Kidney capillary endothelial cell (primary cell): ENCODE data around the gene UPK2.

ENCODE experiments used
- DNase-seq: peaks from one replicate; pipeline ENCODE4 v3.0.0-alpha.2; 2018; ENCODE audit warnings: low spot score

Gene UPK2

DNA sequence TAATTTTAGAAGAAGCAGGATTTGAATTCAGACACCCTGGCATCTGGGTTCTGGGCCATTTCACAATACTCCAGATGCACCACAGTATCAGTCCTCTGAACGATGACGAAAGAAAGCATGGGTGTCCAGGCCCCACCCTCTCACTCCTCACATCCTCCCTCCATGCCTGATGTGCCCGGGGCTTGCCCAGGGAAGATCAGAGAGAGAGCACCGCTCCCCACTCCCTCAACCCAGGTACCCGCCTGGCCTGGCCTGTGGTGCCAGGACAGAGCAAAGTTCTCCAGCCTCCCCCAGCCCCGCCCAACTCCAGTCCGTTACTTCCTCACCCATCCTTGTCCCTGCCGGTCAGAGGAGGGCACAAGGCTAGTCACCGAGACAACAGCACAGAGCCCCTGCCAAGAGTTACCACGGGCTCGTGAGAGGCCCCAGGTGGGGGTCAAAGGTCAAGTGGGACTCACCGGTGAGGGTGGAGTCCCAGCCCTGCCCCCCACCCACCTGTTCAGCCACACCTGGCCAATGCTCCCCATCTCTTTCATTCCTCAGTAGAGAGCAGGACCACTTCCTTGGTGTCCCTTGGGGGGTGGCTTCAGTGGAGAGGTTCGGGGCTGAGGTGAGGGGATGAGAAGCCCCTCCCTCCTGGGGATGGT lies 38.5 kb upstream of the UPK2 start:
- DNase-seq = no peak

DNA sequence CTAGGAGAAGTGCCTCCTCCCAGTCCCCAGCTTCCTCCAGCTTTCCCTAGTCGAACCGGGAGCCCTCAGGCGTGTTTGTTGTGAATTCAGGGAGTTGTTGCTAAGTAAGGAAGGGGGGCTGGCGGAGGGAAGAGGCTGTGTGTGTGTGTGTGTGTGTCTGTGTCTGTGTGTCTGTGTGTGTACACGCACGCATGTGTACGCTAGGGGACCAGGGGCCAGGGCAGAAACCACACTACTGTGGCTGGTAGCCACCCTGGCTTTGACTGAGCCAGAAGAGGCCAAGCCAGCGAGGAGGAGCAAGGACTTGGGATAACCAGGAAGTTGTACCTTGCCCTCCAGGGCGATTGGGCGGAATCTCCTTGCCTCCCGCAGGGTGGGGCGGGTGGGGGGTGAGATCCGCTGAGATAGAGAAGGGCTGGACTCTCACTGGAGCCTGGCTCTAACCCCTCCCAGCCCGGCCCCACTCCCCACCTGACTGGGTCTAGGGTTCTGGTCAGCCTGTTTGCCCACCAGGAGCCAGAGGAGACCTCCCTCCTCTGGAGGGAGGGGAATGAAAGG lies 37.9 kb upstream of the UPK2 start:
- DNase-seq = no peak

DNA sequence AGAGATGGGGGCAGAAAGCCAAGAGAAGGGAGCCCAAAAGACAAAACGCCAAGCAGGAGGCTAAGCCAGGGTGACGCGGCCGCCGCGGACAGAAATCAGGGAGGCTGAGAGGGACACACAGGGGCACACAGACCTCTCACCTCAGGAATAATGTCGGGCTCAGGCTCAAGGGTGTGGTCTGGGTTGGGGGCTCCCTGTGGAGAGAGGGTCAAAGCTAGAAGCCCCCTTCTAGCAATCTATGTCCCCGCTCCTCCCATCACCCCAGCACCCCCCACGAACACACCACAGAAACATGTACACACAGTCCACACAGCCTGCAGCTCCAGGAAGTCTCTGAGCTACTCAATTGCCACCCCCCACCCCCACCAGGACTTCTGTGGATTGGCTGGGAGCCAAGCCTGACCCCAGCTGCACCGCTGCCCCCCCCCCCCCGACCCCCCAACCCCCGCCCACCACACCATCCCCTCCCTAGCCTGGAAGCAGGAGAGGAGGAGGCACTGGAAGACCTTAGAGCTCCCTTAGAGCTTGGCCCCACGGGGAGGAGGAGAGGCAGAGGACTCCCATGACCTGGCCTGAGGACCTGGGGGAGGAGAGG lies 37.3 kb upstream of the UPK2 start:
- DNase-seq = no peak

DNA sequence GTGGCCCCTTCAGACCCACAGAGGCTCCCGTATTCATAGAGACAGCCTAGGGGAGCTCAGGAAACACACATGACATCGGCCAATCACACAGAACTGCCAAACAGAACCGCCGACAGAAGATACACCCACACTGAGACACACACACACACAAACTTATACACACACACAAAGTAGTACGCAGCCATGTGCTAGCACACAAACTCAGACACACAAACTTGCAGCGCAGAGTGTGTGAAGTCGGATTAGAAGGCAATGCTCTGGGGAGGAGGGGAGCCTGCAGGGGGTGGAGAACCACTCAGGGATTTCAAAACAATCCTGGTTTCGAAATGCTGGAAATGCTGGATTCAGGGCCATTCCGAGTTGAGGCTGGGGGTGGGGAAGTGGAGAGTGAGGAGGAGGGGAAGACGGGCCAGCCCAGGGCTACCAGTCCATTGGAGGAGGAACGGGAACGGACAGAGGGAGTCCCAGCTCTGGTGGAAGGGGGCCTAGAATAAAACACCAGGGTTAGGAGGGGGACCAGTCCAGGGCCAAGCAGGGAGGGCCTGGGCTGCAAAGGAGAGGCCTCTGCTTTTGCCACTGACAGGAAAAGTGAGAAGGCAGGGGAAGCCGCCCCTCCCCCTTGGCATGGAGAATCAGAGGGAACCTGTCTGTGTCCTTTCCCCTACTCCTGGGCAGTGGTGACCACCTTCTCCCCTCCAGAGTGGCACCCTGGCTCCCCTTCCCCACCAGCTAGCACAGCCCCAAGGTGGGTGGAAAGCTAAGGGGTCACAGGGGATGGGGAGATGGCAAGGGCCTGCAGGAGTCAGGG lies 34.8 kb upstream of the UPK2 start:
- DNase-seq = no peak

DNA sequence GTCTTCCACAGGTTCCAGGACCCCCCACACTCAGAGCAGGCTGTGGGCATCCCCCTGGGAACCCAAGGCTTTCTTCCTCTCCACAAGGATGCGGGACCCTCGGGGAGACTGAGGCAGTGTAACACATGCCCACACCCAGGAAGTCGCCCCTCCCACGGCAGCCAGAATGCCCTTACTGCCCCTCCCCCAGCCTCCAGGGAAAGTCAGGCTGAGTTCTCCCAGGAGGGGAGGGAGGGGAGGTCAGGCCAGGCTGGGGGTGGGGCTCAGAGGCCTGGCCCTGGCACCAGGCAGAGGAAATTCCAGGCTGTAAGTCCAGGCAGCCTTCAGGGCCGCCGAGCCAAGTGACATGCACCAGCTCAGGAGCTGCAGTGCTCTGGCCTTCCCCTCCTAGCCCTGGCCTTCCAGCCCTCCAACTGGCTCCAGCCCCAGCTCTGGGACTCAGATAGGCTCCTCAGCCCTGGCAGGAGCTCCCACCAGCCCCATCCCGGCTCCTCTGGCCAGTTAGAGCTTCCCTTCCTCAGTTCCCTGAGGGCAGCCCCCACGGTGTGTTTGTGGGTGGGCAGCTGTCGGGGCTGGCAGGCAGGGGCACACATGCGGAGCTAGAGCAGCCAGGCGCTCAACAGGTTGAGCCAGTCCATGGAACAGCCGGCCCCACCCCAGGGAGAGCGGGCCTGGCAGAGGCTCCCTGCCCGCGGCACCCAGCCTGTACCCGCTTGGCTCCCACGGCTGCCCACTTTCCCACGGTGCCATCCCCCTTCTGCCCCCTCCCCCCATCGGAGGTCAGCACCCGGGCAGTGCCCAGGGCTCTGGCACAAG lies 34.0 kb upstream of the UPK2 start:
- no peak for DNase-seq

DNA sequence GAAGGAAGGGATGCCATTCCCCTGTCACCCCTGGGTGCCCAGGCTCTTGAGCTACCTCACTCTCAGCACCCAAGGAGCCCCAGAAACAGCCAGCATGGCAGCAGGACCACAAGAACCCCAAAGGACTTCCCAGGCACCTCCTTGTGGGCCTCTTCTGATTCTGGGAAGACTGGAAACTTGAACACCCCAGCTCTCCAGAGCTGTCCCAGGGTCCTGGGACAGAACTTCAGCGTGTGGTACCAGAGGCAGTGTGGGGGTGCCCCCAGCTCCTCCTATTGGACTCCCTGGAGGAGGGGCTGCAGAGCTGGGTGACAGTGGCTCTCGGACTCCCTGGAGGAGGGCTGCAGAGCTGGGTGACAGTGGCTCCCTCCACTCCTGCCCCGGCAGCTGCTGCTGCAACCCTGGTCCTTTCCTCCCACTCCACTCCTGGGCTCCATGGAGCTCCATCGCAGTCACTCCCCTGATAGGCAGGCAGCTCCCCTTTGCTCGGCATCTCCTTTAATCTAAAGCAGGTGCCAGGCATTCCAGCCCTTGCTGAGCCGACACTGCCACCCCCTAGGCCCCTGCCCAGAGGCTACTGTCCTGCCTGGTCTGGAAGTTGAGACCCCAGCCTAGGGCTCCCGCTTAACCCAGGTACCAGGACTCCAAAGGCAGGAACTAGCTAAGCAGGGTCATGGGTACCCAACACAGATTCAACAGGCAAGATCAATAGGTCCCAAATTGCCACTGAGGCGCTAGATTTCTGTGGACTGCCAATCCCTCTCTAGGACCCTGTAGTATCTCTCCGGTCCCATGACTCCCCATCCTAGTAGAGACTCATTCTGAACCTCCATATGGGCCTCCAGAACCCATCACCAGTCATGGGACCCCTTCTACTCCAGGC lies 33.1 kb upstream of the UPK2 start:
- no peak for DNase-seq

DNA sequence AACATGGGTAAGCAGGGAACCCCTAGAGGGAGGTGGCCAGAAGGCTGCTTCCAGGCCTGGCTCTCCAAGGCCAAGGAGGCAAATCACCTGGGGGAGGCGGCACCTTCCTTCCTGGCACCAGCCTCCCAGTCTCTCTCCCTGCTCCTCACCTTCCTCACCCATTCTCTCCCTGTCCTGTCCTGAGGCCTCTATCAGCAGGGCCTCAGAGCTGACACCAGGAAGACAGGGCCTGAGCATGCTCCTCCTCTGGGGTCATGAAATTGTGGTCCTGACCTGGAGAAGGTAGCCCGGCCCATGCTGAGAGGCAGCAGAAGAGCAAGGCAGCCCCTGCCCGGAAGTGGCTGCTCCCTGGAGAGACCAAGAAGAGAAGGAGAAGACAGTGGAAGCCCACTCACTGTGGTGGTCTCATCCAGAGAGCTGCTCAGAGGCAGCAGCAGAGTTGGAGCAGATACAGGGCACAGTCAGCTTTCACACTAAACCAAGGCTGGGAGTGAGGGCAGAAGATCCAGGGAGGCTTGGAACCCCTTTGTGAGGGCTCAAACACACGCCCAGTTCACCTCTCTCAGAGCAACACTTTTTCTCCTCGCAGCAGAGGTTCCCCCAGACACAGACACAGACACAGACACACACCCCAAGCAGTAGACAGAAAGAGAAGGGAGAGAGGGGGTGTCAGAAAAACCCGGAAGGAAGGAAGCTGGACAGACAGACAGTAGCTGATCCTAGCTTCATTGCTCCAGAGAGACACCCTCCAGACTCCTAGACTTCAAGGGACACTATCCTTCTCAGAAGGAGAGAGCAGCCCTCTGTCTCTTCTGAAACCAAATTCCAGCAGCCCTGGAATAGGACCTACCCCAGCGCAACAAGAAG lies 32.1 kb upstream of the UPK2 start:
- peak; percentile 43 for DNase-seq

DNA sequence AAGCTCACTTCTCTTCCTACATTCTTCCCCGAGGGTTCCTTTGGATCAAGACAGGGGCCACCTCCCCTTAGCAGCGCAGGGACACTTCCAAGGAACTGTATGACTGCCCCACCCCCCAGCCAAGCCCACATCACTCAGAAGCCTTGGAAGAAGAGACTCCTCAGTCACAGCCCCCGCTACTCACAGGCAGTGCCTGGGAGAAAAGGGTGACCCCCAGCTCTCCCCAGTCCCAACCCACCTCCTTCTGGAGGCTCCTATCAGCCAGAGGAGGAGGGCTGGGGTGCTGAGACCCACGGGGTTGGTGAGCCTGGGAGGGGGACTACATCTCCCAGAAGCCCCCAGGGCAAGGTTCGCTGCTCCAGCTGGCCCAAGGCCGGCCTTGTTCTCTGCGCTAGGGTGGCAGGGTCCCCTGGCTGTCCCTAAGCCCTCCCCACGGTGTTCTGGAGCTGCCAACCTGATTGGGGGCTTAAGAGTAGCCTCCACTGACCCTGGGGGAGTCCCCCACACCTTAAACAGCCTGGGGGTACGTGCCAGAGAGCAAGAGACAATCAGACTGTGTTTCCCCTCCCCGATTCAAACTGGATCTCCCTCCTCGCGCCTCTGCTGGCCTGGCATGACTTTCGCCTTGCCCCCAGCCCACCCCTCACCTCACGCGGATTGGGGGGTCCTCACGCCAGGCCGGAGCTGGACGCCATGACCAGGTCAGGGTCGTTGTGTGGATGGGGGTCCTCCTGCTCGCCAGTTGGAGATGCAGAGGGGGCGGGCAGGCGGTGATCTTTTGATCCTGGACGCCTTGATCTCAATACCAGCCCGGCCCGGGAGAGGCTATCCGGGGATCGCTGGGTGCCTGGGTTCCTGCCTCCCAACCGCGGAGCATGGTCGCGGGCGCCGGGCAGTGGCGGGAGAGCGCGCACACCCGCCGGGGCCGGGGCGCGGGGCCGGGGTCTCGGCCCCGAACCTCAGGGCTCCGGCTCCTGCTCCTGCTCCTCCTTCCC lies 31.2 kb upstream of the UPK2 start:
- DNase-seq = peak; percentile 48

DNA sequence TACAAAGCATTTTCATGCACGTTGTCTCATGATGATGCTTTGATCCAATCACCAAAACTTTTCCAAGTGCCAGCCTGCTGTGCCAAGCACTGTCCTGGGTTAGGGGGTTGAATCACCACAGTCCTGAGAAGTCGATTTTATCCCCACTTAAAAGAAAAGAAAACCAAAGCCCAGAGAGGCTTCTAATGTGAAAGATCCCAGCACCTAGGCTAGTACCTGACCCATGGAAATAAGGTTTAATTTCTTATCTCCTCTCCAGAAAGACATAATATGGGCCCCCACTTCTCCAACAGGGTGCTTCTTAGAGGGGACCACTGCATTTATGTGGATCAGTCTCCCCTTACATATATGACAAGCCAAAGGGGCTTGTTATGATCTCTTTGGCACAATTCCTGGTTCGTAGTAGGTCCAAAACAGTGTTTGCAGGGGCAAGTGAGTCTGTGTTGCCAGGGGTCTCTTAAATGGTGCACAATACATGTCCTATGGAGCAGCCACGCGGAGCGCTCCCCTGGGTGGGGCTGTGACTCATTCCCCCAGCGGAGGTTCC lies 28.5 kb upstream of the UPK2 start:
- no peak for DNase-seq

DNA sequence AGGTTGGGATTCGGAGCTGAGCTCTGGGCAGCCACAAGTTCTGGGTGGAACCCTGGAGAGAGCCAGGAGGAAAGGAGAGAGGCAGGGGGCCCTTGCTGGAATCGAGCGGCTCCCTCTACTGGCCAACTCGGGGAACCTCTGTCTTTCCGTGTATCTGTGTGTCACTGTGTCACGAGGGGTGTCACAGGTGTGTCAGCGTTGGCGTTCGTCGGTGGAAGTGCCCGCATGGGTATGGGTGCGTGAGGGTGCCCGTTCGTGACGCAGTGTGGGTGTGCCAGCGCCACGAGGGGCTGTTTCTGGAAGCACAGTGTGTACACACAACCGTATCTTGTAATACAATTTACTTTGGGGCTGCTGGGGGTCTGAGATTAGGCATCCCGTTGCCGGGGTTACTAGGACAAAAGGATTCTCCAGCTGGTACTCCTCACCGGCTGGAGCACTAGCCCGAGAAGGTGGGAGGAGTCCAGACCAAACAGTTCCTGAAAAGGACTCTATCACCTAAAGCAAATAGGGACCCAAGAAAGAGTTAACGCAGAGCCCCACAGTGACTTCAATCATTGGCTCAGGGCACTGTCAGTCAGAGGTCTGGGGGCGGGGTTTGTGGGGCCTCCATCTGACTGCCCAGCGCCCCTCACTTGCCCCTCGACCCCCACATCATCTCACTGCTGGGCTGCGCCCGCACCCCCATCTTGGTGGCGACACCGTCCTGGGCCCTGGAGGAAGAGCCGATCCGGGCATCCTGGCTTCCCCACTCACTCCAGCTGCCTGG lies 27.8 kb upstream of the UPK2 start:
- peak; percentile 86 for DNase-seq

DNA sequence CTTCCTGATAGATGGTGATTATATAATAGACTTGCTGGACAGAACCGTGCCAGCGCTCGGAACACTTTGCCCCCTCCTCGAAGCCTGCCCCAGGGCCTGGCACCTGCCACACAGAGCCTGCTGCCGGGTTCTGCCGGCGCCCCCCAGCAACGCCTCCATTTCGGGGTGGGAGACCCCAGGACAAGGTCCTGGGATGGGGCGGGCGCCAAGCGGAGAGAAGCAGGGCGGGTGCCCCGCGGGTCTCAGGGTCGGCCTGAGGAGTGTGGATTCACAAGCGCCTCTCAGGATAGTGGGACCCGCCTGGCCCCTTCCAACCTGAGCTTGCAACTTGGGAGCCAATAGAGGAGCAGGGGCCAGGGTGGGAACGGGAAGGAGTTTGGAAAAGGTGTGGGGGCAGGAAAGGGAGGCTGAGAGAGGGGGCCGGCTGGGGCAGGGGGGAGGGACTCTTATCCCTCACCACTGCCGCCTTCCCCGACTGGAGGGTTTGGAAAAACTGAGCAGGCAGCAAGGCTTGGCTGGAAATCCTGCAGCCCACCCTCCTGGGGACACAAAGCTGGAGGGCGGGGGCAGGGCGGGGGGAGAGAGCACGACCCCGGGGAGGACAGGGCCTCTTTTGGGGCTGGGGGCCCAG lies 27.1 kb upstream of the UPK2 start:
- peak; percentile 56 for DNase-seq

DNA sequence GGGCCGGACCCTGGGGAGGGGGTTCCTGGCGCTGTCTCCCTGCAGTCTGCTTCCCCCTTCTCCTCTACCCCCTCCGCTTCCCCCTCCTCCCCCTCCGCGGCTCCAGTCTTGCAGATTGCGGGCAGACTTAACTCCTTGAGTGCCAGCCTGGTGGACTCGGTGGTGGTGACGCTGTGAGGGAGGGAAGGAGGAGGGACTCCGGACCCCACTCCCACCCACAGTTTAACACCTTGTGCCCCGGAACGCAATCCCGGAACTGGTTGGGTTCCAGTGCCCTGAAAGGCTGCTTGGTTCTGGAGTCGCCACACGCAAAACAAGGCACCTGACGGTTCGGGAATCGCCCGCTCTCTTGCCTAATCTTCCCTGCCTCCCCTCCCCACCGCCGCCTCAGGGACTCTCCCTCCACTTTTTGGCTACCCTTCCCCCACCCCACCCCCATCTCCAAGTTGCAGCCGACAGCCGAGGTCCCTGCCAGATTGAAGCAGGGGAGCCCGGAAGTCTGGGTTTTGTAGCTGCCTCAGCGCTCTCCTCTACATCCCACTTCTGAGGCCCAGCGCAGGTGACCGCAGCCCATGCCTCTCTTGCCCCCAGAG lies 26.5 kb upstream of the UPK2 start:
- peak; percentile 55 for DNase-seq

DNA sequence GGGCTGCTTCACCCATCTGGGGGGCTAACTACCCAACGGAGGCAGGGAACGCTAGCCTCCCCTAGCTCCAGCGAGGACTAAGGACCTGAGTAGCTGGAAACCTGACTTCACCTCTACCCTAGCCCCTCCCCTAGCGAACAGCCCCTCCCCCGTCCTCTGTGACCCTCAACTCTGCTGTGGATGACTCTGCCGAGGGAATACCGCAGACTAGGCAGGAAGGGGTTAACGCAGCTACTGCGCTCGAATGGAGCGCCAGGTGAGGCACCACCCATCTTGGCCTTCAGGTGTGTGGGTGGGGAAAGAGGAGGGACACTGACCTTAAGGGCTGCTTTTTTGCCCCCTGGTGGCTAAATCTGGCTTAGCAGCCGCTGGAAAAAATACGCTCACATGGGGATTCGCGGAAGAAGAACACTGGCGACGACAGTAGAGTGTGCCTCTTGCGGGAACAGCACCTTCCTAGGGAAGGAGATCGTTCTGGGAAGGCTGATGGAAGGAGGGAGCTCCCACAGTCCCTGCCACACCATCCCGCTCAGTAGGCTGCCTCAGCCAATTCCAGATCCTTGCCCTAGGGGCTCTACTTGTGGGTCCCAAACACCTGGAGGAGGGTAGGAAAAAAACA lies 25.9 kb upstream of the UPK2 start:
- DNase-seq = no peak

DNA sequence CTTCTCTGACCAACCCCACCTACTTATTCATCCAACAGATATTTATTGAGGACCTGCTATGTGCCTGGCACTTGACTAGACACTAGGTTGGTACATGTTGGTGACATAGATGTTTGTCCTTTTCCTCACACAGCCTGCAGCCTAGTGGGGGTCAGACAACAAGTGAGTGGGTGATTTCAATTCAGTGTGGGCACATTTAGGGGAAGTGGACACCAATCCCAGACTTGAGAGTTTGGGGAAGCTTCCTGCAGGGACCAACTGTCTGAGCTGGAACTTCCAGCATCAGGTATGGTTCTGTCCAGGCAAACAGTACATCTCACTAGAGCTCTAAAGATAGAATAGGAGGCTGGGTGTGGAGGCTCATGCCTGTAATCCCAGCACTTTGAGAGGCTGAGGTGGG lies 24.5 kb upstream of the UPK2 start:
- DNase-seq = no peak

DNA sequence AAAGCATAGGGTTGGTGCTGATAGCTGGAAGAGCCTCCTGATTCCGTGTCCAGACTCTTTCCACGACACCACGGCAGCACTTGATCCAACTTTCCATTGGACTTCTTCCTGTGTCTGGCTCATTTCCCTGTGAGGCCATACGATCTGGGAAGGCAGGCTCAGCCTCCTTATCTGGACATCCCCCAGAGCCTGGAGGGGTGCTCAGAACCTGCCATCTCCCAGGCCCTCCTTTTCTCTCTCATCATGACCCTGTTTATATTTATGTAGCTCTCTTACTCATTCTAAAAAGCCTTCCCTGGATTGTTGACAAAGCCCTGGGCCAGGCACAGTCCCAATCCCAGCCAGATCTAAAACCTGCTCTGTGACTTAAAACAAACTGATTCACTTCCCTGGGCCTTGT lies 22.6 kb upstream of the UPK2 start:
- peak; percentile 44 for DNase-seq

DNA sequence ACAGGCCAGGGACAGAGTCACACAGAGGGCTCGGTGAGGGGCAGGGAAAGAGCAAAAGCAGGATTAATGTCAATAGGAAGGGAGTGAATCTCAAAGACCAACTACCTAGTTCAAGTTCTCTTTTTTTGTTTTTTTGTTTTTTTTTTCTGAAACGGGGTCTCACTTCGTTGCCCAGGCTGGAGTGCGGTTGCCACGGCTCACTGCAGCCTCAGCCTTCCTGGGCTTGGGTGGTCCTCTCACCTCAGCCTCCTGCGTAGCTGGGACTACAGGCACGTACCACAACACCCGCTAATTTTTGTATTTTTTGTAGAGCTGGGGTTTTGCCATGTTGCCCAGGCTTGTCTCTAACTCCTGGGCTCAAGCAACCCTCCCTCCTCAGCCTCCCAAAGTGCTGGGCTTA lies 20.7 kb upstream of the UPK2 start:
- no peak for DNase-seq
